SK-N-SH (cell line): ENCODE measurements around the gene PRDX5.

Experiments used
- ELF1 ChIP-seq: IDR thresholded peaks from 2 replicates; pipeline ENCODE4 v1.4.0; 2012
- FOXM1 ChIP-seq: IDR thresholded peaks from 2 replicates; pipeline ENCODE4 v1.4.0; 2012; ENCODE audit warnings: low read depth, mild to moderate bottlenecking
- RAD21 ChIP-seq: IDR thresholded peaks from 2 replicates; pipeline ENCODE4 v1.6.1; 2012; ENCODE audit warnings: mild to moderate bottlenecking, low read length
- TF ChIP-seq, protein P1 (sequence below): fragments of 200-600 bp; sonication (generic); IDR thresholded peaks from 2 replicates; pipeline ENCODE4 v1.6.1; 2017; ENCODE audit warnings: antibody characterized with exemption, mild to moderate bottlenecking, moderate library complexity
- TF ChIP-seq, protein P2 (sequence below): IDR thresholded peaks from 2 replicates; pipeline ENCODE4 v1.4.0; 2012; ENCODE audit warnings: low read depth

DNA sequence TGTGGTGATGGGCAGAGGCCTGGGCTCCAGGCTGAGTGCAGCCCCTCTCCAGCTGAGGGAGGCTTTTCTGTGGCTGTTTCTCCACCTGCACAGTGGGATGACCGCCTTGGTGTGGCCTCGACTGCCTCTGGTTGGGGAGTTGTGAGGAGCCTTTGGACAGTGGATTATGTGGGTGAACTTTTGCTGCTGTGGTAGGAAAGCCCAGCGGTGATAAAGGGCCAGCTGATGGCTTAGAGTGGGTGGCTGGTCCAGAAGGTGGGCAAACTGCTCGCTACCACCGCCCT is 13.9 kb upstream of the PRDX5 start:
- TF ChIP-seq RAD21 (no peak), ELF1 (no peak), FOXM1 (no peak)
- TF ChIP-seq, protein P1, sequence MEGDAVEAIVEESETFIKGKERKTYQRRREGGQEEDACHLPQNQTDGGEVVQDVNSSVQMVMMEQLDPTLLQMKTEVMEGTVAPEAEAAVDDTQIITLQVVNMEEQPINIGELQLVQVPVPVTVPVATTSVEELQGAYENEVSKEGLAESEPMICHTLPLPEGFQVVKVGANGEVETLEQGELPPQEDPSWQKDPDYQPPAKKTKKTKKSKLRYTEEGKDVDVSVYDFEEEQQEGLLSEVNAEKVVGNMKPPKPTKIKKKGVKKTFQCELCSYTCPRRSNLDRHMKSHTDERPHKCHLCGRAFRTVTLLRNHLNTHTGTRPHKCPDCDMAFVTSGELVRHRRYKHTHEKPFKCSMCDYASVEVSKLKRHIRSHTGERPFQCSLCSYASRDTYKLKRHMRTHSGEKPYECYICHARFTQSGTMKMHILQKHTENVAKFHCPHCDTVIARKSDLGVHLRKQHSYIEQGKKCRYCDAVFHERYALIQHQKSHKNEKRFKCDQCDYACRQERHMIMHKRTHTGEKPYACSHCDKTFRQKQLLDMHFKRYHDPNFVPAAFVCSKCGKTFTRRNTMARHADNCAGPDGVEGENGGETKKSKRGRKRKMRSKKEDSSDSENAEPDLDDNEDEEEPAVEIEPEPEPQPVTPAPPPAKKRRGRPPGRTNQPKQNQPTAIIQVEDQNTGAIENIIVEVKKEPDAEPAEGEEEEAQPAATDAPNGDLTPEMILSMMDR, result no peak
- TF ChIP-seq, protein P2, sequence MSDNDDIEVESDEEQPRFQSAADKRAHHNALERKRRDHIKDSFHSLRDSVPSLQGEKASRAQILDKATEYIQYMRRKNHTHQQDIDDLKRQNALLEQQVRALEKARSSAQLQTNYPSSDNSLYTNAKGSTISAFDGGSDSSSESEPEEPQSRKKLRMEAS, result no peak
